ENCODE results near the gene LCP2. TPM values are rescaled to one million over a fixed set of nuclear protein-coding genes. Genes with fewer than 3 reads are reported as not detected.

Gene LCP2
- polyA plus RNA-seq, 2 of the 4 experiments (the other 2 are of a cell fraction): not detected

- FAIRE-seq: no peak
- WGBS (ENCODE audit: missing lambda C conversion rate): 39% methylated on average over 7 of the region's 7 CpGs
- H3K27ac ChIP-seq: no peak overlapping the region
- no peak for DNase-seq (ENCODE audit: low read depth in 1 of 2, low spot score in 1 of 2)
- no peaks in the 10 kb centered on the region for H3K4me1 ChIP-seq
- no peak for ATAC-seq
- POLR2A ChIA-PET: no interaction called here
- no peaks in the 10 kb centered on the region for H3K9me3 ChIP-seq
- no peak overlapping the region for H3K4me3 ChIP-seq
- no peak for TF ChIP-seq REST (IDR thresholded peaks at IDR 0.05)
- TF ChIP-seq CHD4 (IDR thresholded peaks at IDR 0.05; ENCODE audit: borderline replicate concordance): no peak
- TF ChIP-seq HES2 (IDR thresholded peaks at IDR 0.05): no peak
- no peak for TF ChIP-seq CHD2 (IDR thresholded peaks at IDR 0.05; ENCODE audit: low read length, partially characterized antibody)
- no peak for TF ChIP-seq SMC3 (IDR thresholded peaks at IDR 0.05)
- no peak for TF ChIP-seq CEBPB (IDR thresholded peaks at IDR 0.05)
- TF ChIP-seq CTCF (IDR thresholded peaks at IDR 0.05): no peak
- TF ChIP-seq GATA3 (IDR thresholded peaks at IDR 0.05; ENCODE audit: borderline replicate concordance): no peak
- TF ChIP-seq ZFP36 (IDR thresholded peaks at IDR 0.05; ENCODE audit: borderline replicate concordance, partially characterized antibody): no peak
- no peak for TF ChIP-seq CBX8 (IDR thresholded peaks at IDR 0.05)
- TF ChIP-seq PBX3 (IDR thresholded peaks at IDR 0.05): no peak
- no peak for TF ChIP-seq POLR2A (IDR thresholded peaks at IDR 0.05; ENCODE audit: low read length)
- no peak for TF ChIP-seq MAZ (IDR thresholded peaks at IDR 0.05; ENCODE audit: borderline replicate concordance, low read depth, low read length)
- TF ChIP-seq NPAS2 (CRISPR knock-in tag; IDR thresholded peaks at IDR 0.05; ENCODE audit: borderline replicate concordance): no peak
- no peak for TF ChIP-seq HMGXB4 (CRISPR knock-in tag; IDR thresholded peaks at IDR 0.05; ENCODE audit: borderline replicate concordance)
- no peak for TF ChIP-seq FOSL2 (IDR thresholded peaks at IDR 0.05)
- TF ChIP-seq FOSL2 (CRISPR knock-in tag; IDR thresholded peaks at IDR 0.05): no peak
- no peak for TF ChIP-seq HEYL (CRISPR knock-in tag; IDR thresholded peaks at IDR 0.05)
- no peak for TF ChIP-seq EP300 (IDR thresholded peaks at IDR 0.05)
- TF ChIP-seq ELK1 (IDR thresholded peaks at IDR 0.05; ENCODE audit: low read depth, low read length): no peak
- TF ChIP-seq USF2 (IDR thresholded peaks at IDR 0.05): no peak
- CTCF ChIA-PET: interaction anchor here (1.6 to 1.9 kb wide), 2 partner anchors 121 to 311 kb away, joined by 4 to 7 read pairs; no protein-coding TSS in a partner anchor
- H3K4me2 ChIP-seq: no peak overlapping the region
Observed at GRCh38 chr5:170300361-170301013, 2.9 kb upstream of the LCP2 start.

Measured in A549 (cell line).